A549 (cell line): ENCODE data around the gene TRMT1. TPM values are rescaled to one million over a fixed set of nuclear protein-coding genes. Genes with fewer than 3 reads are reported as not detected.

ENCODE experiments used
- ATAC-seq, 2 experiments: fragments of 200-7000 bp in 1 of 2; fragments of >200 bp in 1 of 2; cut with Nextera tagmentation in 1 of 2; cut with Tn5 transposase in 1 of 2; 3 replicates each; pipeline versions ENCODE4 v1.8.0 to v1.9.1; 2018 to 2020; ENCODE audit warnings: mild to moderate bottlenecking in 1 of 2, moderate library complexity in 1 of 2
- CTCF ChIA-PET: fragments of 300-600 bp; sonication (Branson Sonifier 250); formaldehyde crosslinking; extraction: SDS; loops from one replicate; lab custom pipeline; 2021; ENCODE audit warnings: antibody characterized with exemption, inconsistent platforms; lab: Yijun Ruan, JAX
- POLR2A ChIA-PET: fragments of 350-600 bp; formaldehyde crosslinking; extraction: SDS; loops from one replicate; lab custom pipeline; 2021; ENCODE audit warnings: antibody characterized with exemption, inconsistent platforms; lab: Yijun Ruan, JAX
- DNase-seq, 2 experiments: peaks; one replicate each; pipeline versions ENCODE4 v3.0.0 to v3.0.0-alpha.2; 2011 to 2016; ENCODE audit warnings: low read depth in 1 of 2, low spot score in 1 of 2
- FAIRE-seq: peaks from 2 replicates; lab custom pipeline; 2011; peaks lifted over from hg19 to GRCh38; lab: Jason Lieb, UNC
- H3K27ac ChIP-seq, 2 experiments: fragments of >200 bp; sonication (Bioruptor Twin); formaldehyde crosslinking; 3 replicates each; pipeline ENCODE4 v1.5.1; 2016 to 2017
- H3K4me1 ChIP-seq: fragments of >200 bp; sonication (Bioruptor Twin); formaldehyde crosslinking; 3 replicates; pipeline ENCODE4 v1.6.1; 2016
- H3K4me2 ChIP-seq: fragments of >200 bp; sonication (Bioruptor Twin); formaldehyde crosslinking; 3 replicates; pipeline ENCODE4 v1.6.1; 2016
- H3K4me3 ChIP-seq: fragments of >200 bp; sonication (Bioruptor Twin); formaldehyde crosslinking; 3 replicates; pipeline ENCODE4 v1.5.1; 2016
- H3K9me3 ChIP-seq: fragments of >200 bp; sonication (Bioruptor Twin); formaldehyde crosslinking; 3 replicates; pipeline ENCODE4 v1.6.1; 2016
- CBX2 ChIP-seq: fragments of 200-600 bp; sonication (generic); IDR thresholded peaks from 2 replicates; pipeline ENCODE4 v1.6.1; 2016; ENCODE audit warnings: low read depth, mild to moderate bottlenecking, borderline replicate concordance
- CBX8 ChIP-seq: fragments of 200-600 bp; sonication (generic); IDR thresholded peaks from 2 replicates; pipeline ENCODE4 v1.6.1; 2016
- CEBPB ChIP-seq, 2 experiments: fragments of >200 bp in 1 of 2; sonication (Bioruptor Twin) in 1 of 2; formaldehyde crosslinking in 1 of 2; IDR thresholded peaks; 2 replicates each; pipeline ENCODE4 v1.6.1; 2012 to 2016
- CHD2 ChIP-seq: fragments of 150-350 bp; IDR thresholded peaks from 2 replicates; pipeline ENCODE4 v1.6.1; 2014; ENCODE audit warnings: low read length; ENCODE audit not compliant: partially characterized antibody
- EHF ChIP-seq: fragments of 250-450 bp; sonication (Bioruptor Pico); IDR thresholded peaks from 2 replicates; pipeline ENCODE4 v1.5.0; 2020; ENCODE audit warnings: mild to moderate bottlenecking
- ESRRA ChIP-seq: fragments of 150-350 bp; IDR thresholded peaks from 2 replicates; pipeline ENCODE4 v1.6.1; 2014; ENCODE audit warnings: mild to moderate bottlenecking, low read length, borderline replicate concordance
- GATA3 ChIP-seq: IDR thresholded peaks from 2 replicates; pipeline ENCODE4 v1.6.1; 2012; ENCODE audit warnings: borderline replicate concordance
- HOXB13 ChIP-seq: fragments of 250-450 bp; sonication (Bioruptor Pico); IDR thresholded peaks from 2 replicates; pipeline ENCODE4 v1.5.0; 2020; ENCODE audit warnings: low read depth, mild to moderate bottlenecking, moderate library complexity
- HOXB5 ChIP-seq: fragments of 250-450 bp; sonication (Bioruptor Pico); IDR thresholded peaks from 2 replicates; pipeline ENCODE4 v1.5.0; 2020; ENCODE audit warnings: mild to moderate bottlenecking, moderate library complexity
- JUNB ChIP-seq: fragments of >200 bp; sonication (Bioruptor Twin); formaldehyde crosslinking; IDR thresholded peaks from 2 replicates; pipeline ENCODE4 v1.6.1; 2016
- MAFK ChIP-seq: fragments of 450-650 bp; IDR thresholded peaks from 2 replicates; pipeline ENCODE4 v1.6.1; 2014; ENCODE audit not compliant: partially characterized antibody
- MAX ChIP-seq: IDR thresholded peaks from 2 replicates; pipeline ENCODE4 v1.6.1; 2012
- MAZ ChIP-seq: fragments of 150-350 bp; IDR thresholded peaks from 2 replicates; pipeline ENCODE4 v1.6.1; 2014; ENCODE audit warnings: antibody characterized with exemption, low read depth, low read length, borderline replicate concordance
- NFE2L2 ChIP-seq: fragments of 150-350 bp; conservative IDR thresholded peaks from 2 replicates; pipeline ENCODE4 v1.6.1; 2014; ENCODE audit warnings: low read length
- POLR2A ChIP-seq: IDR thresholded peaks from 2 replicates; pipeline ENCODE4 v1.6.1; 2012; ENCODE audit warnings: mild to moderate bottlenecking, low read length
- RAD21 ChIP-seq, 2 experiments: fragments of >200 bp in 1 of 2; sonication (Bioruptor Twin) in 1 of 2; formaldehyde crosslinking in 1 of 2; IDR thresholded peaks in 1 of 2; conservative IDR thresholded peaks in 1 of 2; 2 replicates in 1 of 2; 3 replicates in 1 of 2; pipeline ENCODE4 v1.6.1; 2012 to 2018; ENCODE audit warnings: inconsistent platforms in 1 of 2
- RARB ChIP-seq: fragments of 250-450 bp; sonication (Bioruptor Pico); IDR thresholded peaks from 2 replicates; pipeline ENCODE4 v1.8.0; 2021; ENCODE audit warnings: mild to moderate bottlenecking, moderate library complexity
- RCOR1 ChIP-seq: fragments of 150-350 bp; IDR thresholded peaks from 2 replicates; pipeline ENCODE4 v1.6.1; 2014; ENCODE audit warnings: antibody characterized with exemption, low read length, low read depth
- RNF2 ChIP-seq: fragments of 200-600 bp; sonication (generic); IDR thresholded peaks from 2 replicates; pipeline ENCODE4 v1.6.1; 2016; ENCODE audit warnings: low read depth, mild to moderate bottlenecking, antibody characterized with exemption, moderate library complexity, borderline replicate concordance
- TFCP2L1 ChIP-seq: fragments of 250-450 bp; sonication (Bioruptor Pico); IDR thresholded peaks from 2 replicates; pipeline ENCODE4 v1.5.0; 2021; ENCODE audit warnings: mild to moderate bottlenecking
- ZFP36 ChIP-seq: fragments of 450-650 bp; IDR thresholded peaks from 2 replicates; pipeline ENCODE4 v1.6.1; 2014; ENCODE audit warnings: borderline replicate concordance; ENCODE audit not compliant: partially characterized antibody
- ZNF302 ChIP-seq: fragments of 250-450 bp; sonication (Bioruptor Pico); IDR thresholded peaks from 2 replicates; pipeline ENCODE4 v1.9.0; 2021; ENCODE audit warnings: inconsistent platforms, mild to moderate bottlenecking, moderate library complexity
- ZSCAN20 ChIP-seq: fragments of 250-450 bp; sonication (Bioruptor Pico); IDR thresholded peaks from 2 replicates; pipeline ENCODE4 v1.8.0; 2022; ENCODE audit warnings: mild to moderate bottlenecking, moderate library complexity
- WGBS: methylation state at CpG from one replicate; pipeline ENCODE4 v1.1.6; 2017; ENCODE audit errors: missing lambda C conversion rate; 5-methylcytosine and 5-hydroxymethylcytosine counted together
- polyA plus RNA-seq, 4 experiments: library from polyadenylated mRNA; depleted of rRNA in 3 of 4; stranded (reverse); fragments of >200 nt; fragmentation: RNase III in 1 of 4; extraction: RNeasy Plus Mini Kit Qiagen cat#74134 plus additional on column Dnase treatment in 1 of 4; gene quantifications; 2 replicates in 3 of 4; 3 replicates in 1 of 4; pipeline ENCODE4 v1.2.3, GENCODE V29; 2011 to 2017
- TF ChIP-seq, protein P1 (sequence below): fragments of 250-450 bp; sonication (Bioruptor Pico); IDR thresholded peaks from 2 replicates; pipeline ENCODE4 v1.5.0; 2021; ENCODE audit warnings: mild to moderate bottlenecking, moderate library complexity, borderline replicate concordance
- TF ChIP-seq, protein P2 (sequence below): fragments of 450-650 bp; IDR thresholded peaks from 2 replicates; pipeline ENCODE4 v1.6.1; 2014; ENCODE audit warnings: antibody characterized with exemption
- TF ChIP-seq, protein P3 (sequence below): fragments of 200-600 bp; sonication (generic); IDR thresholded peaks from 2 replicates; pipeline ENCODE4 v1.6.1; 2016; ENCODE audit warnings: antibody characterized with exemption, mild to moderate bottlenecking, moderate library complexity

The TRMT1 gene
- polyA plus RNA-seq, 2 of the 4 experiments (the other 2 are of a cell fraction), result 18.2 to 29.8 TPM

- Histone ChIP-seq H3K4me1 (peaks cover 29% of the 10 kb centered on the region), H3K4me3 (no peak overlapping the region), H3K27ac (no peak overlapping the region), H3K4me2 (no peak overlapping the region), H3K9me3 (no peaks in the 10 kb centered on the region)
- FAIRE-seq, result no peak
- no peak for DNase-seq
- ATAC-seq, result no peak
- ChIA-PET CTCF (no interaction called here), POLR2A (no interaction called here)
- WGBS, result 77% methylated on average over 40 of the region's 58 CpGs
- TF ChIP-seq CBX8 (no peak), HOXB13 (CRISPR knock-in tag) (no peak), GATA3 (no peak), JUNB (no peak), ZFP36 (no peak), EHF (CRISPR knock-in tag) (no peak), ZNF302 (CRISPR knock-in tag) (no peak), POLR2A (no peak), ZSCAN20 (CRISPR knock-in tag) (no peak), CEBPB (IDR thresholded peaks at IDR 0.05) (no peak), RAD21 (conservative IDR thresholded peaks at IDR 0.05 in 1 of 2, IDR thresholded peaks at IDR 0.05 in 1 of 2) (no peak), MAFK (no peak)
- TF ChIP-seq, protein P1, sequence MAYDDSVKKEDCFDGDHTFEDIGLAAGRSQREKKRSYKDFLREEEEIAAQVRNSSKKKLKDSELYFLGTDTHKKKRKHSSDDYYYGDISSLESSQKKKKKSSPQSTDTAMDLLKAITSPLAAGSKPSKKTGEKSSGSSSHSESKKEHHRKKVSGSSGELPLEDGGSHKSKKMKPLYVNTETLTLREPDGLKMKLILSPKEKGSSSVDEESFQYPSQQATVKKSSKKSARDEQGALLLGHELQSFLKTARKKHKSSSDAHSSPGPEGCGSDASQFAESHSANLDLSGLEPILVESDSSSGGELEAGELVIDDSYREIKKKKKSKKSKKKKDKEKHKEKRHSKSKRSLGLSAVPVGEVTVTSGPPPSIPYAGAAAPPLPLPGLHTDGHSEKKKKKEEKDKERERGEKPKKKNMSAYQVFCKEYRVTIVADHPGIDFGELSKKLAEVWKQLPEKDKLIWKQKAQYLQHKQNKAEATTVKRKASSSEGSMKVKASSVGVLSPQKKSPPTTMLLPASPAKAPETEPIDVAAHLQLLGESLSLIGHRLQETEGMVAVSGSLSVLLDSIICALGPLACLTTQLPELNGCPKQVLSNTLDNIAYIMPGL (CRISPR knock-in tag), result no peak
- TF ChIP-seq, protein P2, sequence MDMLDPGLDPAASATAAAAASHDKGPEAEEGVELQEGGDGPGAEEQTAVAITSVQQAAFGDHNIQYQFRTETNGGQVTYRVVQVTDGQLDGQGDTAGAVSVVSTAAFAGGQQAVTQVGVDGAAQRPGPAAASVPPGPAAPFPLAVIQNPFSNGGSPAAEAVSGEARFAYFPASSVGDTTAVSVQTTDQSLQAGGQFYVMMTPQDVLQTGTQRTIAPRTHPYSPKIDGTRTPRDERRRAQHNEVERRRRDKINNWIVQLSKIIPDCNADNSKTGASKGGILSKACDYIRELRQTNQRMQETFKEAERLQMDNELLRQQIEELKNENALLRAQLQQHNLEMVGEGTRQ, result no peak
Measured at GRCh38 chr19:13098277-13099072, 18.1 kb downstream of the TRMT1 start.

DNA sequence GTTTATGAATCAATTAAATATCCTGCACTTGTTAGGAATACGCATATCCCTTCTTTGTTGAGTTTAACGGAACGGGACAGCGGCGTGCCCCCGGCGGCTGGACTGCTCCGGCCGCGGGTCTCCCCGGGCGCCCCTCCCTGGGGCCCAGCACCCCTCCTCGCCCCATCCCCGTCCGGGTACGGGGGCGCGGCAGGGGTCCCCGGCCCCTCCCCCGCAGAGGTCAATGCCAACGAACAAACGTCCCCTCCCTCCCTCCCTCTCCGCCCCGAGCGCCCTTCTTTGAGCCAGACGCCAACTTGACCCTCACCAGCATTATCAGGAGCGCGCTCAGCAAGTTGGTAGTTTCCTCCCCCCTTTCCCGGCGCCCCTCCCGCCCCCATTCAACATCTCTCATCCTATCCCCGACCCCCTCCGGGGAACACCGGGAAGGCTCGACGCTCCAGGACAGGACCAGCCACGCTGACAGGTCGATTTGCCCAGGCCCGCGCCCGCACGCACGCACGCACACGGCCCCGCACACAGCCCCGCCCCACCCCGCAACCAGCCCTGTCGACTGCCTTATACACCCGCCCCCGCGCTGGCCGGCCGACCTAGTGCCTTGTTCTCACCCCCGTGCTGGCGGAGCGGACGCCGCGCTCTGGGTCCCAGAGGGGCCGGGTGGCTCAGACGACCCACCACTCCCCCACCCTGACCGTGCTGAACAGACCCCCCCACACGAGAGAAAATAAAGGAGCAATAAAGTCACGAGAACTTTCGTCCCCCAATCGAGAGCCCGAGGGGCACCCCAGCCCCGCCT, 18.9 kb downstream of the TRMT1 start:
- CTCF ChIA-PET, result interaction anchor here (1.5 to 9.1 kb wide), 2 partner anchors 19 to 119 kb away, joined by 3 to 309 read pairs; no protein-coding TSS in a partner anchor
- ATAC-seq (no peak), FAIRE-seq (no peak), DNase-seq (no peak)
- no peak overlapping the region for H3K4me3 ChIP-seq
- H3K4me1 ChIP-seq, result peaks cover 36% of the 10 kb centered on the region
- H3K9me3 ChIP-seq, result no peaks in the 10 kb centered on the region
- no peak overlapping the region for H3K27ac ChIP-seq
- POLR2A ChIA-PET, result no interaction called here
- 87% methylated on average over 15 of the region's 69 CpGs for WGBS
- H3K4me2 ChIP-seq, result no peak overlapping the region
- TF ChIP-seq CBX8, result no peak
- no peak for TF ChIP-seq MAZ
- TF ChIP-seq MAX, result no peak
- no peak for TF ChIP-seq CEBPB (IDR thresholded peaks at IDR 0.05)
- TF ChIP-seq, protein P2, result no peak
- no peak for TF ChIP-seq RARB (CRISPR knock-in tag)
- TF ChIP-seq RCOR1, result no peak
- TF ChIP-seq, protein P3, sequence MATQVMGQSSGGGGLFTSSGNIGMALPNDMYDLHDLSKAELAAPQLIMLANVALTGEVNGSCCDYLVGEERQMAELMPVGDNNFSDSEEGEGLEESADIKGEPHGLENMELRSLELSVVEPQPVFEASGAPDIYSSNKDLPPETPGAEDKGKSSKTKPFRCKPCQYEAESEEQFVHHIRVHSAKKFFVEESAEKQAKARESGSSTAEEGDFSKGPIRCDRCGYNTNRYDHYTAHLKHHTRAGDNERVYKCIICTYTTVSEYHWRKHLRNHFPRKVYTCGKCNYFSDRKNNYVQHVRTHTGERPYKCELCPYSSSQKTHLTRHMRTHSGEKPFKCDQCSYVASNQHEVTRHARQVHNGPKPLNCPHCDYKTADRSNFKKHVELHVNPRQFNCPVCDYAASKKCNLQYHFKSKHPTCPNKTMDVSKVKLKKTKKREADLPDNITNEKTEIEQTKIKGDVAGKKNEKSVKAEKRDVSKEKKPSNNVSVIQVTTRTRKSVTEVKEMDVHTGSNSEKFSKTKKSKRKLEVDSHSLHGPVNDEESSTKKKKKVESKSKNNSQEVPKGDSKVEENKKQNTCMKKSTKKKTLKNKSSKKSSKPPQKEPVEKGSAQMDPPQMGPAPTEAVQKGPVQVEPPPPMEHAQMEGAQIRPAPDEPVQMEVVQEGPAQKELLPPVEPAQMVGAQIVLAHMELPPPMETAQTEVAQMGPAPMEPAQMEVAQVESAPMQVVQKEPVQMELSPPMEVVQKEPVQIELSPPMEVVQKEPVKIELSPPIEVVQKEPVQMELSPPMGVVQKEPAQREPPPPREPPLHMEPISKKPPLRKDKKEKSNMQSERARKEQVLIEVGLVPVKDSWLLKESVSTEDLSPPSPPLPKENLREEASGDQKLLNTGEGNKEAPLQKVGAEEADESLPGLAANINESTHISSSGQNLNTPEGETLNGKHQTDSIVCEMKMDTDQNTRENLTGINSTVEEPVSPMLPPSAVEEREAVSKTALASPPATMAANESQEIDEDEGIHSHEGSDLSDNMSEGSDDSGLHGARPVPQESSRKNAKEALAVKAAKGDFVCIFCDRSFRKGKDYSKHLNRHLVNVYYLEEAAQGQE, result no peak
- TF ChIP-seq ZFP36, result no peak
- no peak for TF ChIP-seq HOXB5 (CRISPR knock-in tag)
- no peak for TF ChIP-seq ESRRA
- no peak for TF ChIP-seq TFCP2L1
- no peak for TF ChIP-seq CHD2
- no peak for TF ChIP-seq RNF2
- TF ChIP-seq NFE2L2, result no peak
- no peak for TF ChIP-seq CBX2
